Measurements from ENCODE around the gene NALCN. TPM values are rescaled to one million over a fixed set of nuclear protein-coding genes. Genes with fewer than 3 reads are reported as not detected.

Gene NALCN
- total and polyA plus RNA-seq, 2 of the 8 experiments (the other 6 are each of a cell fraction or from before 2014, with no cell fraction given), result 0.26 to 0.54 TPM

GRCh38 chr13:101204270-101205020, 211.9 kb downstream of the NALCN start:
- H3K27ac ChIP-seq (ENCODE audit: low read depth, low read length), result no peak overlapping the region
- H2BK12ac ChIP-seq (ENCODE audit: low read depth, low read length), result no peak overlapping the region
- no peaks in the 10 kb centered on the region for H3K79me1 ChIP-seq (ENCODE audit: low read depth, low read length)
- H4K5ac ChIP-seq (ENCODE audit: insufficient read length, low read depth, low read length), result no peak overlapping the region
- no peaks in the 10 kb centered on the region for H3K36me3 ChIP-seq (ENCODE audit: control insufficient read depth in 2 of 4, insufficient read depth in 4 of 4, low read length in 3 of 4)
- no peaks in the 10 kb centered on the region for H3K9me3 ChIP-seq (ENCODE audit: insufficient read depth in 2 of 2, low read depth in 1 of 2, low read length in 1 of 2)
- no peaks in the 10 kb centered on the region for H3K79me2 ChIP-seq (ENCODE audit: control insufficient read depth in 1 of 2, insufficient read depth in 2 of 2, low read length in 2 of 2)
- H3K56ac ChIP-seq (replicated peaks; ENCODE audit: insufficient read length, low read depth, low read length), result no peak overlapping the region
- H3K9ac ChIP-seq (replicated peaks in 1 of 4; ENCODE audit: extremely low read depth in 1 of 4, low read depth in 3 of 4, low read length in 3 of 4), result no peak overlapping the region
- H4K20me1 ChIP-seq (replicated peaks in 1 of 2; ENCODE audit: control insufficient read depth in 1 of 2, insufficient read depth in 2 of 2, low read length in 2 of 2), result no peaks in the 10 kb centered on the region
- DNase-seq (ENCODE audit: low read depth in 1 of 2, low spot score in 2 of 2) (no peak), FAIRE-seq (no peak)
- H3K4ac ChIP-seq (replicated peaks; ENCODE audit: insufficient read length, low read depth, low read length), result no peak overlapping the region
- CTCF ChIA-PET (ENCODE audit: partially characterized antibody), result interaction anchor here (0.6 to 1.6 kb wide), 6 partner anchors 10 to 388 kb away, joined by 3 to 4 read pairs (median 3); no protein-coding TSS in a partner anchor
- no peak overlapping the region for H3K4me3 ChIP-seq (ENCODE audit: extremely low read depth in 1 of 4, insufficient read depth in 2 of 4, low read depth in 3 of 4, low read length in 4 of 4)
- H3K27me3 ChIP-seq (replicated peaks in 1 of 4; ENCODE audit: control insufficient read depth in 3 of 4, extremely low read depth in 1 of 4, insufficient read depth in 3 of 4, low read length in 3 of 4), result no peaks in the 10 kb centered on the region
- H3K18ac ChIP-seq (ENCODE audit: extremely low read depth, low read length), result no peak overlapping the region
- WGBS, 2 experiments (ENCODE audit: extremely low coverage in 1 of 2, insufficient coverage in 1 of 2, insufficient read length in 1 of 2, insufficient replicate concordance in 2 of 2, low coverage in 1 of 2, low lambda C conversion rate in 2 of 2, missing lambda C conversion rate in 1 of 2), result 87% methylated on average over 1 of the region's 1 CpG; no CpG with 5 or more reads in 1 of the 2 experiments
- H2AK5ac ChIP-seq (ENCODE audit: low read depth, low read length), result no peak overlapping the region
- H3K4me2 ChIP-seq (ENCODE audit: insufficient read depth in 1 of 2, low read depth in 2 of 2, low read length in 2 of 2), result no peak overlapping the region
- no peak overlapping the region for H4K8ac ChIP-seq (ENCODE audit: extremely low read depth, insufficient read depth, low read length)
- H3K23ac ChIP-seq (ENCODE audit: insufficient read length), result no peak overlapping the region
- H2BK120ac ChIP-seq (replicated peaks; ENCODE audit: low read depth, low read length), result no peak overlapping the region
- H2BK5ac ChIP-seq (ENCODE audit: low read depth, low read length), result no peak overlapping the region
- POLR2A ChIA-PET (ENCODE audit: partially characterized antibody), result no interaction called here
- no peak overlapping the region for H3K14ac ChIP-seq (ENCODE audit: insufficient read length)
- no peaks in the 10 kb centered on the region for H3K4me1 ChIP-seq (replicated peaks in 1 of 4; ENCODE audit: control insufficient read depth in 3 of 4, insufficient read depth in 4 of 4, low read length in 3 of 4)
- no peak overlapping the region for H4K91ac ChIP-seq (replicated peaks; ENCODE audit: insufficient read length, low read length)
- no peak overlapping the region for H2BK20ac ChIP-seq (ENCODE audit: low read length)
- no peak overlapping the region for H2AFZ ChIP-seq (ENCODE audit: low read length)
- no peaks in the 10 kb centered on the region for H3K23me2 ChIP-seq (ENCODE audit: low read depth, low read length)
- no peak overlapping the region for H2BK15ac ChIP-seq (ENCODE audit: low read length)
- TF ChIP-seq HDAC6 (IDR thresholded peaks at IDR 0.05; ENCODE audit: low read depth, low read length) (no peak), GTF2F1 (IDR thresholded peaks at IDR 0.05; ENCODE audit: borderline replicate concordance, low read depth, low read length) (no peak), SP2 (IDR thresholded peaks at IDR 0.05; ENCODE audit: low read length) (no peak), EZH2 (IDR thresholded peaks at IDR 0.05; ENCODE audit: low read depth, low read length, severe bottlenecking) (no peak), GABPA (IDR thresholded peaks at IDR 0.05; ENCODE audit: borderline replicate concordance, insufficient read depth, low read length) (no peak), EGR1 (IDR thresholded peaks at IDR 0.05; ENCODE audit: borderline replicate concordance, low read depth, low read length) (no peak), BRCA1 (IDR thresholded peaks at IDR 0.05; ENCODE audit: low read depth, low read length) (no peak), ASH2L (IDR thresholded peaks at IDR 0.05; ENCODE audit: low read length) (no peak), CTCF (IDR thresholded peaks at IDR 0.05; ENCODE audit: control extremely low read depth in 1 of 3, insufficient read depth in 1 of 3, low read depth in 1 of 3, low read length in 3 of 3) (no peak), CHD1 (IDR thresholded peaks at IDR 0.05; ENCODE audit: low read depth, low read length) (no peak), KDM5A (IDR thresholded peaks at IDR 0.05; ENCODE audit: low read length) (no peak)

All from H1 (cell line).